ENCODE data around the gene ACD.
"Not testable (repeated sequence)": the region's sequence is repeated elsewhere in the genome, so short reads cannot be mapped to it uniquely, and the experiment has no call there.

Gene ACD

GRCh38 chr16:67703626-67704025, 43.6 kb upstream of the ACD start:
- no peak for DNase-seq (ENCODE audit: low read depth)
- TF ChIP-seq CTCF (IDR thresholded peaks at IDR 0.05; ENCODE audit: insufficient read depth, low read depth, low read length, missing control alignments) = no peak
- H3K4me3 ChIP-seq (ENCODE audit: low read depth, low read length) = no peak overlapping the region

- DNase-seq (ENCODE audit: low read depth) = no peak
- TF ChIP-seq CTCF (IDR thresholded peaks at IDR 0.05; ENCODE audit: insufficient read depth, low read depth, low read length, missing control alignments) = no peak
- H3K4me3 ChIP-seq (ENCODE audit: low read depth, low read length) = no peak overlapping the region
Observed at GRCh38 chr16:67702130-67702529, 42.1 kb upstream of the ACD start.

GRCh38 chr16:67701420-67701819, 41.4 kb upstream of the ACD start:
- DNase-seq (ENCODE audit: low read depth) = no peak
- H3K4me3 ChIP-seq (ENCODE audit: low read depth, low read length) = no peak overlapping the region
- no peak for TF ChIP-seq CTCF (IDR thresholded peaks at IDR 0.05; ENCODE audit: insufficient read depth, low read depth, low read length, missing control alignments)

GRCh38 chr16:67699265-67699664, 39.2 kb upstream of the ACD start:
- no peak overlapping the region for H3K4me3 ChIP-seq (ENCODE audit: low read depth, low read length)
- no peak for DNase-seq (ENCODE audit: low read depth)
- TF ChIP-seq CTCF (IDR thresholded peaks at IDR 0.05; ENCODE audit: insufficient read depth, low read depth, low read length, missing control alignments) = no peak

- TF ChIP-seq CTCF (IDR thresholded peaks at IDR 0.05; ENCODE audit: insufficient read depth, low read depth, low read length, missing control alignments) = no peak
- no peak for DNase-seq (ENCODE audit: low read depth)
- no peak overlapping the region for H3K4me3 ChIP-seq (ENCODE audit: low read depth, low read length)
Observed at GRCh38 chr16:67697422-67698185, 37.5 kb upstream of the ACD start.

- no peak for DNase-seq (ENCODE audit: low read depth)
- no peak for TF ChIP-seq CTCF (IDR thresholded peaks at IDR 0.05; ENCODE audit: insufficient read depth, low read depth, low read length, missing control alignments)
Observed at GRCh38 chr16:67694611-67695010, 34.6 kb upstream of the ACD start.

GRCh38 chr16:67693517-67694285, 33.6 kb upstream of the ACD start:
- not testable (repeated sequence) for DNase-seq (ENCODE audit: low read depth); H3K4me3 ChIP-seq (ENCODE audit: low read depth, low read length)

More at GRCh38 chr16:67694611-67695010, 34.6 kb upstream of the ACD start:
- no peak overlapping the region for H3K4me3 ChIP-seq (ENCODE audit: low read depth, low read length)

All from GM12865 (cell line).